Tibial nerve (tissue), 4 donors: ENCODE measurements around the gene ACTG2. TPM values are rescaled to one million over a fixed set of nuclear protein-coding genes. Genes with fewer than 3 reads are reported as not detected.
"Not testable (repeated sequence)": the region's sequence is repeated elsewhere in the genome, so short reads cannot be mapped to it uniquely, and the experiment has no call there.

ENCODE experiments used
- DNase-seq, 2 donors: peaks; one replicate each; pipeline ENCODE4 v3.0.0-alpha.2; 2019; ENCODE audit warnings: low spot score in 2 of 2
- H3K27ac ChIP-seq, 4 donors: fragments of 200-600 bp; sonication (generic) in 3 of 4; one replicate each; pipeline ENCODE4 v1.5.1; 2017 to 2019; ENCODE audit warnings: mild to moderate bottlenecking in 1 of 4
- H3K27me3 ChIP-seq, 2 donors: fragments of 200-600 bp; sonication (generic) in 1 of 2; one replicate each; pipeline versions ENCODE4 v1.5.1 to v1.6.0; 2017 to 2019
- H3K36me3 ChIP-seq, 3 donors: fragments of 200-600 bp; sonication (generic); one replicate each; pipeline ENCODE4 v1.5.1; 2018 to 2019
- H3K4me1 ChIP-seq, 4 donors: fragments of 200-600 bp; sonication (generic) in 3 of 4; one replicate each; pipeline ENCODE4 v1.5.1; 2017 to 2019
- H3K4me3 ChIP-seq, 4 donors: fragments of 200-600 bp; sonication (generic) in 3 of 4; one replicate each; pipeline ENCODE4 v1.5.1; 2017 to 2019; ENCODE audit warnings: mild to moderate bottlenecking in 1 of 4, moderate library complexity in 1 of 4
- H3K9me3 ChIP-seq, 4 donors: fragments of 200-600 bp; sonication (generic) in 3 of 4; one replicate each; pipeline ENCODE4 v1.5.1; 2017 to 2019
- CTCF ChIP-seq, 5 experiments: fragments of 200-600 bp in 3 of 5; fragments of 450-650 bp in 2 of 5; sonication (generic) in 3 of 5; IDR thresholded peaks; one replicate each; pipeline ENCODE4 v1.5.1; 2016 to 2019; ENCODE audit warnings: antibody characterized with exemption in 5 of 5, mild to moderate bottlenecking in 3 of 5, moderate library complexity in 2 of 5
- EP300 ChIP-seq, 2 donors: sonication (generic); formaldehyde crosslinking; IDR thresholded peaks; one replicate each; pipeline ENCODE4 v1.6.1; 2017; ENCODE audit warnings: antibody characterized with exemption in 2 of 2, mild to moderate bottlenecking in 1 of 2
- POLR2A ChIP-seq, 2 donors: fragments of 450-650 bp; IDR thresholded peaks; one replicate each; pipeline ENCODE4 v1.6.1; 2017; ENCODE audit warnings: antibody characterized with exemption in 2 of 2, mild to moderate bottlenecking in 2 of 2, moderate library complexity in 2 of 2
- WGBS, 2 donors: methylation state at CpG; one replicate each; pipeline ENCODE4 v1.1.5; 2018; 5-methylcytosine and 5-hydroxymethylcytosine counted together
- total RNA-seq, 4 donors: library from RNA; depleted of rRNA; stranded (reverse); fragments of >200 nt; gene quantifications; one replicate each; pipeline ENCODE4 v1.1.0, GENCODE V29; 2016

ACTG2 gene
- total RNA-seq, 4 donors from 2014 or later, result 6.3 to 20.1 (median 16.8) TPM

- peak overlapping the region in 3 of 4 donors; percentile 15 to 82 (median 76) for H3K27ac ChIP-seq
- H3K4me1 ChIP-seq, result peaks cover 0 to 13% (median 2%) of the 10 kb centered on the region in 4 donors
- peaks cover 0 to 36% (median 0%) of the 10 kb centered on the region in 3 donors for H3K36me3 ChIP-seq
- no peak overlapping the region for H3K4me3 ChIP-seq
- WGBS, 2 donors, result 11 to 17% methylated on average over 4 of the region's 4 CpGs
- DNase-seq, result peak; percentile 40 to 71
- H3K9me3 ChIP-seq, result no peaks in the 10 kb centered on the region
- no peaks in the 10 kb centered on the region for H3K27me3 ChIP-seq
- TF ChIP-seq CTCF (IDR thresholded peaks at IDR 0.05), result no peak
- no peak for TF ChIP-seq POLR2A (IDR thresholded peaks at IDR 0.05)
- TF ChIP-seq EP300 (IDR thresholded peaks at IDR 0.05), result peak in 1 of 2 donors; percentile 48
Measured at GRCh38 chr2:73870084-73870483, 22.7 kb upstream of the ACTG2 start.

GRCh38 chr2:73877071-73877802 lies 15.6 kb upstream of the ACTG2 start:
- no peaks in the 10 kb centered on the region for H3K27me3 ChIP-seq
- DNase-seq, result no peak
- peaks cover 0 to 2% (median 0%) of the 10 kb centered on the region in 3 donors for H3K36me3 ChIP-seq
- no peaks in the 10 kb centered on the region for H3K9me3 ChIP-seq
- no peak overlapping the region for H3K27ac ChIP-seq
- TF ChIP-seq CTCF (IDR thresholded peaks at IDR 0.05) (no peak), EP300 (IDR thresholded peaks at IDR 0.05) (peak in 1 of 2 donors; percentile 23)
- H3K4me1 ChIP-seq, result no peaks in the 10 kb centered on the region
- 70 to 72% methylated on average over 9 of the region's 9 CpGs for WGBS, 2 donors
- no peak overlapping the region for H3K4me3 ChIP-seq

GRCh38 chr2:73877984-73878383 lies 14.8 kb upstream of the ACTG2 start:
- not testable (repeated sequence) for H3K4me1 ChIP-seq, H3K27ac ChIP-seq, H3K4me3 ChIP-seq, DNase-seq, H3K36me3 ChIP-seq, H3K9me3 ChIP-seq, H3K27me3 ChIP-seq
- WGBS, 2 donors, result 91% methylated on average over 5 of the region's 5 CpGs

GRCh38 chr2:73885406-73885805 lies 7.4 kb upstream of the ACTG2 start:
- H3K27ac ChIP-seq, result no peak overlapping the region
- no peak for TF ChIP-seq POLR2A (IDR thresholded peaks at IDR 0.05)
- TF ChIP-seq CTCF (IDR thresholded peaks at IDR 0.05), result no peak
- TF ChIP-seq EP300 (IDR thresholded peaks at IDR 0.05), result no peak
- no peaks in the 10 kb centered on the region for H3K9me3 ChIP-seq
- H3K4me1 ChIP-seq, result no peaks in the 10 kb centered on the region
- WGBS, 2 donors, result 44 to 54% methylated on average over 2 of the region's 2 CpGs
- DNase-seq, result no peak
- no peaks in the 10 kb centered on the region for H3K36me3 ChIP-seq
- H3K27me3 ChIP-seq, result peaks cover 0 to 4% of the 10 kb centered on the region in 2 donors
- H3K4me3 ChIP-seq, result no peak overlapping the region

- H3K27me3 ChIP-seq, result peaks cover 0 to 4% of the 10 kb centered on the region in 2 donors
- H3K4me1 ChIP-seq, result no peaks in the 10 kb centered on the region
- no peak for DNase-seq
- no peaks in the 10 kb centered on the region for H3K36me3 ChIP-seq
- H3K4me3 ChIP-seq, result no peak overlapping the region
- TF ChIP-seq EP300 (IDR thresholded peaks at IDR 0.05) (no peak), POLR2A (IDR thresholded peaks at IDR 0.05) (no peak), CTCF (IDR thresholded peaks at IDR 0.05) (no peak)
- no peaks in the 10 kb centered on the region for H3K9me3 ChIP-seq
- 85 to 86% methylated on average over 4 of the region's 4 CpGs for WGBS, 2 donors
- no peak overlapping the region for H3K27ac ChIP-seq
Measured at GRCh38 chr2:73886357-73886756, 6.5 kb upstream of the ACTG2 start.

- WGBS, 2 donors, result 76 to 83% methylated on average over 11 of the region's 11 CpGs
- H3K27me3 ChIP-seq, H3K4me3 ChIP-seq, H3K36me3 ChIP-seq, DNase-seq, H3K4me1 ChIP-seq, H3K9me3 ChIP-seq: not testable (repeated sequence)
- peak overlapping the region in 1 of 4 donors; percentile 57 for H3K27ac ChIP-seq
Measured at GRCh38 chr2:73887596-73888353, 5.0 kb upstream of the ACTG2 start.
